Measurements from ENCODE around the gene DMD.

DNA sequence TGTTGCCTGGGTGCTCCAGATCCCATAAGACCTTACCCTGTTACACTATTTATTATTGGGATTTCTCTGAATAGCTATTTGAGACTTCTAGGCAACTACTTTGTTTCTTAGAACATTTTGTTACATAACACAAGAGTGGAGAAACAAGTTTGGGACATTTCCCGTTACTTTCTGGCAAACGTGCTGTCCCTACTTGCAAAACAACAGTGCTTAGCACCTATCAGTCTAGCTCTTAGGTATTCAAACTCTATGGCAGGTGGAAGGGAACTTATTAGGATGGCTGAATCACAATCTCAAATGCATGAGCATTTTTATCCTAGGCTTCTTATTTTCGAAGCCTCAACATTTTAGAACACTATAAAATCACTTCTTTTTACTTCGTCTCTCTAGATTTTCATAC is 613.6 kb downstream of the DMD start:
- TF ChIP-seq POLR2A (IDR thresholded peaks at IDR 0.05; ENCODE audit: extremely low read depth, insufficient read length) (no peak), MYC (IDR thresholded peaks at IDR 0.05; ENCODE audit: low read depth, low read length) (no peak)
- TF ChIP-seq, protein P1, sequence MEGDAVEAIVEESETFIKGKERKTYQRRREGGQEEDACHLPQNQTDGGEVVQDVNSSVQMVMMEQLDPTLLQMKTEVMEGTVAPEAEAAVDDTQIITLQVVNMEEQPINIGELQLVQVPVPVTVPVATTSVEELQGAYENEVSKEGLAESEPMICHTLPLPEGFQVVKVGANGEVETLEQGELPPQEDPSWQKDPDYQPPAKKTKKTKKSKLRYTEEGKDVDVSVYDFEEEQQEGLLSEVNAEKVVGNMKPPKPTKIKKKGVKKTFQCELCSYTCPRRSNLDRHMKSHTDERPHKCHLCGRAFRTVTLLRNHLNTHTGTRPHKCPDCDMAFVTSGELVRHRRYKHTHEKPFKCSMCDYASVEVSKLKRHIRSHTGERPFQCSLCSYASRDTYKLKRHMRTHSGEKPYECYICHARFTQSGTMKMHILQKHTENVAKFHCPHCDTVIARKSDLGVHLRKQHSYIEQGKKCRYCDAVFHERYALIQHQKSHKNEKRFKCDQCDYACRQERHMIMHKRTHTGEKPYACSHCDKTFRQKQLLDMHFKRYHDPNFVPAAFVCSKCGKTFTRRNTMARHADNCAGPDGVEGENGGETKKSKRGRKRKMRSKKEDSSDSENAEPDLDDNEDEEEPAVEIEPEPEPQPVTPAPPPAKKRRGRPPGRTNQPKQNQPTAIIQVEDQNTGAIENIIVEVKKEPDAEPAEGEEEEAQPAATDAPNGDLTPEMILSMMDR (IDR thresholded peaks at IDR 0.05; ENCODE audit: low read depth, low read length), result no peak
- TF ChIP-seq, protein P2, sequence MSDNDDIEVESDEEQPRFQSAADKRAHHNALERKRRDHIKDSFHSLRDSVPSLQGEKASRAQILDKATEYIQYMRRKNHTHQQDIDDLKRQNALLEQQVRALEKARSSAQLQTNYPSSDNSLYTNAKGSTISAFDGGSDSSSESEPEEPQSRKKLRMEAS (IDR thresholded peaks at IDR 0.05; ENCODE audit: low read depth, low read length), result no peak

Measured in NB4 (cell line).